ENCODE results near the gene CCDC88B. TPM values are rescaled to one million over a fixed set of nuclear protein-coding genes. Genes with fewer than 3 reads are reported as not detected.

Gene CCDC88B
- total and polyA plus RNA-seq, 5 donors: 5.9 to 25.1 (median 12.7) TPM

DNA sequence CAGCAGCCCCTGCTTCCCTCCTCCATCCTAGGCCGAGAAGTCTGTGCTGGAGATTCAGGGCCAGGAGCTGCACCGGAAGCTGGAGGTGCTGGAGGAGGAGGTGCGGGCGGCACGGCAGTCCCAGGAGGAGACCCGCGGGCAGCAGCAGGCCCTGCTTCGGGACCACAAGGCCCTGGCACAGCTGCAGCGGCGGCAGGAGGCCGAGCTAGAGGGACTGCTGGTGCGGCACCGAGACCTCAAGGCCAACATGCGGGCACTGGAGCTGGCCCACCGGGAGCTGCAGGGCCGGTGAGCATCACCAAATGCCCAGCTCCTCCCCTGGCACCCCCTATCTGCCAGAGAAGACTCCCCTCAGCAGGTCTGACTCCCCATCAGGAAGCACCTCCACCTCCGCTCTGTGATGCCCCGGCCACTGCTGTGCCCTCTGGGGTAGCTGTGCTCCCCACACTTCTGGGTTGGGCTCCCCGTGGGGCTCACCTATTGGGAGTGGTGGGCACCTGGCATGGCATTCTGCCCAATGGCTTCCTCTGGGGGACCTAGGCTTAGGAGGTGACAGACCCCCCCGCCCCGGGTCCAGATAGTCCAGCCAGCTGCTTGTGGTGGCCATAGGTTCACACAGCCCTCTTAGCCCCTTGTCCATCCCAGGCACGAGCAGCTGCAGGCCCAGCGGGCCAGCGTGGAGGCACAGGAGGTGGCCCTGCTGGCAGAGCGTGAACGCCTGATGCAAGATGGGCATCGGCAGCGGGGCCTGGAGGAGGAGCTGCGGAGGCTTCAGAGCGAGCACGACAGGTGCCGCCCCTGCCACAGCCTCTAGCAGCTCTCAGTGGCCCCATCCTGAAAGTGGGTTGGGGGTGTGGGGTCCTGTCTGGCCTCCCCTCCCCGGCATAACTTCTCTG lies 12.3 kb downstream of the CCDC88B start:
- Histone ChIP-seq H3K4me3 (ENCODE audit: low read length) (no peak overlapping the region), H3K27me3 (ENCODE audit: control insufficient read depth, insufficient read depth) (no peaks in the 10 kb centered on the region), H3K27ac (ENCODE audit: low read length) (no peak overlapping the region), H3K4me1 (ENCODE audit: control insufficient read depth, insufficient read depth, low read length) (peaks cover 3% of the 10 kb centered on the region), H3K9me3 (ENCODE audit: control insufficient read depth, low read length) (no peaks in the 10 kb centered on the region)
- peak in 1 of 3 donors; percentile 61 for DNase-seq
- 90% methylated on average over 33 of the region's 33 CpGs for WGBS
- no peak for ATAC-seq
- intact Hi-C loops (cut with DNase I): no loop called here

DNA sequence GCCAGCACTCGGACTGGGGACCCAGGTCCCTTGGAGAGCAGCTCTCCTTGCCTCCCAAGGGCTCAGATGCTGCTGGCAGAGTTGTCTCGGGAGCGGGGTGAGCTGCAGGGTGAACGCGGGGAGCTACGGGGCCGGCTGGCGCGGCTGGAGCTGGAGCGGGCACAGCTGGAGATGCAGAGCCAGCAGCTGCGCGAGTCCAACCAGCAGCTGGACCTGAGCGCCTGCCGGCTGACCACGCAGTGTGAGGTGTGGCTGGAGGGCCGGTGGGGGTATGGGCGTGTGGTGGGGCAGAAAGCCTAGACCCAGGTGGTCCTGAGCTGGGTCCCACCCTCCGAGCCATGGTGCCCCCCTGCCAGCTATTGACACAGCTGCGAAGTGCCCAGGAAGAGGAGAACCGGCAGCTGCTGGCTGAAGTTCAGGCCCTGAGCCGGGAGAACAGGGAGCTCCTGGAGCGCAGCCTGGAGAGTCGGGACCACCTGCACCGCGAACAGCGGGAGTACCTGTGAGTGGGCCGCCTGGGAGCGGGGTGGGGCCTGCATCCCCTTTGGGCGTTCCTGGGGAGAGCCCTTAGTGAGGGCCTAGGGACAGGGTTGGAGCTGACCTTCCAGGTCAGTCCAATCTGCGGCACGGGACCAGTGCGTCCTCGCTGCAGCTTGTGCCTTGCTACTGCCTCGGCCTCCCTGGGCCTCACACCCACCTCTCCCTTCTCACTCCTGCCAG lies 13.2 kb downstream of the CCDC88B start:
- intact Hi-C loops (cut with DNase I): no loop called here
- DNase-seq (peak in 1 of 3 donors; percentile 65), ATAC-seq (no peak)
- WGBS: 86% methylated on average over 34 of the region's 34 CpGs
- Histone ChIP-seq H3K9me3 (ENCODE audit: control insufficient read depth, low read length) (no peaks in the 10 kb centered on the region), H3K27me3 (ENCODE audit: control insufficient read depth, insufficient read depth) (no peaks in the 10 kb centered on the region), H3K4me1 (ENCODE audit: control insufficient read depth, insufficient read depth, low read length) (peaks cover 5% of the 10 kb centered on the region), H3K27ac (ENCODE audit: low read length) (no peak overlapping the region), H3K4me3 (ENCODE audit: low read length) (no peak overlapping the region)

DNA sequence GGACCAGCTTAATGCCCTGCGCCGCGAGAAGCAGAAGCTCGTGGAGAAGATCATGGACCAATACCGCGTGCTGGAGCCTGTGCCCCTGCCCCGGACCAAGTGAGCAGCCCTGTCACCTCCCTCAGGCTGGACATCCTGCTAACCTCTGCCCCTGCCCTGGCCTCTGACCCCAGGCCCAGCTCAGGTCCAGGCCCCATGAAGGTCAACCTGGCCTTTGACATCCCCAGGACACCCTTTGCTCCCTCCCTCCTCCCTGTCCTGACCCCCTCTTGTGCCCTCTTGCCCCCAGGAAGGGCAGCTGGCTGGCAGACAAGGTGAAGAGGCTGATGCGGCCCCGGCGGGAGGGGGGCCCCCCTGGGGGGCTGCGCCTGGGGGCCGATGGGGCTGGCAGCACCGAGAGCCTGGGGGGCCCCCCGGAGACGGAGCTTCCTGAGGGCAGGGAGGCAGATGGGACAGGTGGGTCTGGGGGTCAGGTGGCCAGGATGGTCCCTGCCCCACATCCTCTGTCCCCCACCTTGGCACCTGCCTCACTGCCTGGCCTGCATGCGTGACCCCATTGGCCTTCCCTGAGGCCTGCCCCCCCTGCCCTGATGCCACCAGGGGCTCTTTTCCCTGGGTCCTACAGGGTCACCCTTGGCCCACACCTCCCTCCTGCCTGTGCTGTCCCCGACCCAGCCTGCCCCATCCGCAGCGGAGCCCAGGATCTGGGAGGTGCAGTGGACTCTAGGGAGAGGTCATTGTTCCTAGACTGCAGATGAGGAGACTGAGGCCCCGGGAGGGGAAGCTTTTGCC lies 13.9 kb downstream of the CCDC88B start:
- ATAC-seq (no peak), DNase-seq (peak in 2 of 3 donors; percentile 49 to 74)
- Histone ChIP-seq H3K27ac (ENCODE audit: low read length) (no peak overlapping the region), H3K4me3 (ENCODE audit: low read length) (no peak overlapping the region), H3K4me1 (ENCODE audit: control insufficient read depth, insufficient read depth, low read length) (peaks cover 10% of the 10 kb centered on the region), H3K9me3 (ENCODE audit: control insufficient read depth, low read length) (no peaks in the 10 kb centered on the region), H3K27me3 (ENCODE audit: control insufficient read depth, insufficient read depth) (no peaks in the 10 kb centered on the region)
- intact Hi-C loops (cut with DNase I): no loop called here
- 82% methylated on average over 20 of the region's 20 CpGs for WGBS

DNA sequence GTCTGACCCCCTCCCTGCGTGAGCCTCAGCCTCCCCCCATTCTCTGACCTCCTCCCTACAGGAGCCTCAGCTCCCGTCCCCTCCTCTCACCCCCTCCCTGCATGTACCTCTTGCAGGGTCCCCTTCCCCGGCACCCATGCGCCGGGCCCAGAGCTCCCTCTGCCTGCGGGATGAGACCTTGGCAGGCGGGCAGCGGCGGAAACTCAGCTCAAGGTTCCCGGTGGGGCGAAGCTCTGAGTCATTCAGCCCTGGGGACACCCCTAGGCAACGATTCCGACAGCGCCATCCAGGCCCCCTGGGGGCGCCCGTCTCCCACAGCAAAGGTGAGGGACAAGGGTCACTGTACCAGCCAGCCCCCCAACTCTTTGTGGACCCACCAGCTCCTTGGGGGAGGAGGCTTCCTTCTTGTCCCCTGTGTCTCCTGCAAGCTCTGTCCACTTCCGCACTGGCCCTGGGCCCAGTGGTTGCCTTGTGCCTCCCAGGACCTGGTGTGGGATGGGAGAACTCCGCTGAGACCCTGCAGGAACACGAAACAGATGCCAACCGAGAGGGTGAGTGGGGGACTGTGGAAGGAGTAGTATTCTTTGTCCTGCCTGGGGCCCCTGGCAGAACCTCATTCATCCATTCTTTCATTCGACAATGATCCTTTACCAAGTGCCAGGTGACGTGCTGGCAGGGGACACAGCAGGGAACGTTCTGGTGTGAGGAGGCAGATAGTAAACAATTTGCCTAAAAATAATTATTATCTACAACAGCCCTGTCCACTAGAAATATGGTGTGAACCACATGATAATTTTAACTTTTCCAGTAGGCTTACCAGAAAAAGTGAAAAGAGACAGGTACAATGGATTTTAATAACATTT lies 15.3 kb downstream of the CCDC88B start:
- intact Hi-C loops (cut with DNase I): no loop called here
- Histone ChIP-seq H3K4me3 (ENCODE audit: low read length) (peak overlapping the region; percentile 16), H3K4me1 (ENCODE audit: control insufficient read depth, insufficient read depth, low read length) (peaks cover 10% of the 10 kb centered on the region), H3K27me3 (ENCODE audit: control insufficient read depth, insufficient read depth) (no peaks in the 10 kb centered on the region), H3K27ac (ENCODE audit: low read length) (peak overlapping the region; percentile 34), H3K9me3 (ENCODE audit: control insufficient read depth, low read length) (no peaks in the 10 kb centered on the region)
- 11% methylated on average over 23 of the region's 23 CpGs for WGBS
- ATAC-seq: peak; percentile 58 to 68
- peak; percentile 86 to 93 (median 92) for DNase-seq

DNA sequence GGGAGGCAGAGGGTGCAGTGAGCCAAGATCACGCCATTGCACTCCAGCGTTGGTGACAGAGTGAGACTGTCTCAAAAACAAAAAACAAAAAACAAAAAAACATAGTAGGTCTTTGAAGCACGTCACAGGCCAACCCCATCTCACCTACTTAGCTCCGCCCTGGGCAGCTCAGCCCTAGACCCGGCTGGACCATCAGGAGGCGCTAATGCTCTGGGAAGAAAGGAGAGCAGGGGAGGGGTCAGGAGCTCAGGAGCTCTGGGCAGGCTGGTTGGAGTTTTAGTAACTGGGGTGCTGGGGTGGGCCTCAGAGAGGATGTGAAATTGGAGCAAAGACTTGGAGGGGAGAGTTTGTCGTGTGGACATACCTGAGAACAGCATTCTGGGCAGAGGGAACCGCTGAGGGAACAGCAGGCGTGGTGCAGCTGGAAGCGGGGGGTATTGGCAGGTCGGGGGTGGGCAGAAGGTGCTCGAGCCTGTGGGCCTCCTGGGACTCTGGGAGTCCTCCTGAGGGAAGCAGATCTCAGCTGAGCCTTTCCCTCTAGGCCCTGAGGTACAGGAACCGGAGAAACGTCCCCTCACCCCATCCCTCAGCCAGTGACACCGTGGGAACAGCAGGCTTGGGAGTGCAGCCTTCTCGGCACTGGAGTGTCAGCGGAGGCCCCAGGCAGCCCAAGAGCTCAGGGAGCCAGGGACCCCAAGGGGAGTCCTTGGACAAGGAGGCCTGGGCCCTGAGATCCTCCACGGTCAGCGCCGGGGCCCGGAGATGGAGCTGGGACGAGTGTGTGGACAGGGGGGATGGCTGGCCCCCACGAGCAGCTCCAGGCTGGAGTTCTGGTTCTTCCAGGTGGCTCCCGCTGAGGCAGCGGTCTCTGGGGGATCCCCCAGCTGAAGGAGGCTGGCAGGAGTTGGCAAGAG lies 16.8 kb downstream of the CCDC88B start:
- WGBS: 87% methylated on average over 25 of the region's 25 CpGs
- peak in 2 of 3 donors; percentile 62 to 77 for DNase-seq
- no peak for ATAC-seq
- Histone ChIP-seq H3K4me1 (ENCODE audit: control insufficient read depth, insufficient read depth, low read length) (peaks cover 10% of the 10 kb centered on the region), H3K4me3 (ENCODE audit: low read length) (no peak overlapping the region), H3K9me3 (ENCODE audit: control insufficient read depth, low read length) (no peaks in the 10 kb centered on the region), H3K27ac (ENCODE audit: low read length) (no peak overlapping the region), H3K27me3 (ENCODE audit: control insufficient read depth, insufficient read depth) (no peaks in the 10 kb centered on the region)
- intact Hi-C loops (cut with DNase I): no loop called here

DNA sequence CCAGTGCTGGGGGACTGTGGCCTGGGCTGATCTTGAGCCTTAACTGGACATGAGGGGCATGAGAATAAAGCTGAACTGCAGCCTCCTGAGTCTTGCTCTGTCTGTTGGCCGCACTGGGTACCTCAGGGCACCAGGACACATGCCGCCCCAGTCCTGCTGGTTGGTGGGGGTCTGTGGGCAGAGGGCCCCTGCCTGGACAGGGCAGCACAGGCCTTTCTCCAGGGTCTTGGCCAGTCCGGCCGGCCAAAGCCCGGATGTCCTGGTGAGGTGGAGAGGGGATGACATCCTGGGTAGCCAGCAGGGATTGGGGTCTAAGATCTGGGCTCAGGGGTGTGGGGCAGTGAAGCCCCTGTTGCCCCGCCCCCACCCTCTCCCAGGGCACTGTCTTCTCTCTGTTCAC lies 17.4 kb downstream of the CCDC88B start:
- intact Hi-C loops (cut with DNase I): no loop called here

DNA sequence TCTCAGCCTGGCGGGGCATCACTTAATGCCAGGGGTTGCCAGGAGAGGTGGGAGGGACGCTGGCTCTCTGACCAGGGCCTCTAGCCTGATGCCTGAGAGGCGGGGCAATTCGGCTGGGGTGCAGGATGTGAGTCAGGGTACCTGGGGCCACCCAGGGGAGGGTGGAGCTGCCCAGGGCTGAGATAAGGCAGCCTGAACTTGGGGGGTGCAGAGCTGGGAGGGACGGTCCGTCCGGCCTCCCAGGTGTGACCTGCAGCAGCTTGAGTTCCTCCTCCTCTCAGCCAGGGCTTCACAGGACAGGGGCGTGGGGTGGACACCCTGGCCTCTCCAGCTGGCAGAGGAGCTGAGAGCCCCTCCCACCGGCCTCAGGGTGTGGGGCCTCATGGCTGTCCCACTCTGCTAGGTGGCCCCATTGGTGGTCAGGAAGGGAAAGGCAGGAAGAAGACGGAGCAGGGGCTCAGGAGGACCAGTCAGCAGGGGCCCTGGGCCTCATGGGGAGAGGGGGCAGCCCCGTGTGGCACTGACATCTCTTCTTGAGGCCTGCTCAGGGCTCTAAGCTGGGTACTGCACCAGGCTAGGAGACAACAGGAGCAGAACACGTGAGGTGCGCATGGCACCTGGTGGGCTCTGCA lies 18.0 kb downstream of the CCDC88B start:
- DNase-seq (peak in 2 of 3 donors; percentile 68 to 69), ATAC-seq (peak; percentile 0 to 6)
- Histone ChIP-seq H3K9me3 (ENCODE audit: control insufficient read depth, low read length) (no peaks in the 10 kb centered on the region), H3K4me3 (ENCODE audit: low read length) (no peak overlapping the region), H3K27me3 (ENCODE audit: control insufficient read depth, insufficient read depth) (no peaks in the 10 kb centered on the region), H3K27ac (ENCODE audit: low read length) (peak overlapping the region; percentile 56), H3K4me1 (ENCODE audit: control insufficient read depth, insufficient read depth, low read length) (peaks cover 10% of the 10 kb centered on the region)
- WGBS: 60% methylated on average over 13 of the region's 13 CpGs
- intact Hi-C loops (cut with DNase I): no loop called here

More for the DNA sequence above, 17.4 kb downstream of the CCDC88B start:
- DNase-seq: peak in 1 of 3 donors; percentile 66
- H3K4me1 ChIP-seq (ENCODE audit: control insufficient read depth, insufficient read depth, low read length): peaks cover 10% of the 10 kb centered on the region
- WGBS: 92% methylated on average over 6 of the region's 6 CpGs
- H3K9me3 ChIP-seq (ENCODE audit: control insufficient read depth, low read length): no peaks in the 10 kb centered on the region
- no peak overlapping the region for H3K27ac ChIP-seq (ENCODE audit: low read length)
- no peak overlapping the region for H3K4me3 ChIP-seq (ENCODE audit: low read length)
- no peak for ATAC-seq
- H3K27me3 ChIP-seq (ENCODE audit: control insufficient read depth, insufficient read depth): no peaks in the 10 kb centered on the region

DNA sequence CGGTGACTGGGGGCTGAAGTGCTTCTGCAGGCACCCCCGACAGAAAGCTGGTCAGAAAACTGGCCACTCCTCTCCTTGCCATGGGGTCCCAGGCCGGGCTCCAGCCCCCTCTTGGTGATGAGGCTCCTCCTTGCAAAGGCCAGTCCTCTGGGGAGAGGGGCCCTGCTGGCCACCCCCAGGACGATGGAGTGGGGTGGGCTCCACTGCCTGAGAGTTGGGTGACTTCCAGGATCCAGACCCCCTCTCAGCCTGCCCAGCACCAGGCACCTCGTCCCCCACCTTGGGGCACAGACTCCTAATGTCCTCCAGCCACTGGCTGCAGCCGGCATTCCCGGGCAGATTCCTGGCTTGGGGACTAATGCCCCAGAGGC lies 18.5 kb downstream of the CCDC88B start:
- H3K4me1 ChIP-seq (ENCODE audit: control insufficient read depth, insufficient read depth, low read length): peaks cover 10% of the 10 kb centered on the region
- ATAC-seq (peak; percentile 1 to 3), DNase-seq (peak in 1 of 3 donors; percentile 63)
- 17% methylated on average over 7 of the region's 7 CpGs for WGBS
- intact Hi-C loops (cut with DNase I): no loop called here
- H3K27ac ChIP-seq (ENCODE audit: low read length): peak overlapping the region; percentile 56
- no peaks in the 10 kb centered on the region for H3K27me3 ChIP-seq (ENCODE audit: control insufficient read depth, insufficient read depth)
- H3K9me3 ChIP-seq (ENCODE audit: control insufficient read depth, low read length): no peaks in the 10 kb centered on the region
- H3K4me3 ChIP-seq (ENCODE audit: low read length): peak overlapping the region; percentile 58

Measured in right cardiac atrium (tissue), 5 donors.